ENCODE results near the gene ARMC12. TPM values are rescaled to one million over a fixed set of nuclear protein-coding genes. Genes with fewer than 3 reads are reported as not detected.

ARMC12 gene
- total RNA-seq, 4 donors from 2014 or later: 0.68 to 1.5 TPM; not detected in 2

DNA sequence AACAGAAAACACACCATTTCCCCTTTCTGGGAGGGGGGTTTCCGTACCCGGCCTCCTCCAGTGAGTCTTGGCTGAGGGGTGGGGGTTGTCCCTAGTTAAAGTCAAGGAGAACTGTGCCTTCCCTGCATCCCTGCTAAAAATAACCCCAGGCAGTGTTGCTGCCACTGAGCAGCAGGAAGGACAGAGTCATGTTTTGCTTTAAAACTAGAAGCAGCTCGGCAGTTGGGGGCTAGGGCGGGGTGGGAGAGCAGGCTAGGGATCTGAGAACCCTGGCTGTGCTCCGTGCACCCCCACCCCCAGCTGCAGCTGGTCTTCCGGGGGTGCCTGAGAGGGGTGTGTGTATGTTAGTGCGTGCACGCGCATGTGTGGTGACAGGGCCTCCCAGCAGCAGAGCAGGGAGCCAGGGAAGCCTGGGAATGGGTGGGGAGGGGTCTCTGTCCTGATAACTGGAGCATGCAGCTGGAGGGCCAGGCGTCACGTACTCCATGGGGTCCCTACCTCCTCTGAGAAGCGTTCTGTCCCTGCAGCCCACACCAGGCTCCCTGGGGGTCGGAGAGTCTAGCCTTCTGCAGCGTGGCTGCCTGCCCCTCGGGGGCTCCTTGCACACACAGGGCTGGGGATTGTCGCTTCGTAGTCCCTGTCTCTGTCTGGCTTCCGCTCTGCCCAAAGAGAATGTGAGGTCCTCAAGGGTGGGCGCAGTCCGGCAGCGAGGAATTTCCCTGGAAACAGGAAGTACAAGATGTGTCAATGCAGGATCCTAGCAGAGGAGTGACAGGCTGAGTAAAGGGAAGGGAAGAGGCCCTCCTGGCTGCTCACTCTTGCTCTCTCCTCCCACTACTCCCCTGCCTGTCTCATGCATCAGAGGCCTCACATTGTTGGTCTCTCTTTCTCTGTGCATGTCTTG is 16.8 kb upstream of the ARMC12 start:
- TF ChIP-seq POLR2AphosphoS5 (IDR thresholded peaks at IDR 0.05) (peak in 1 of 3 donors; percentile 43), POLR2A (IDR thresholded peaks at IDR 0.05) (peak; percentile 13), EP300 (IDR thresholded peaks at IDR 0.05; ENCODE audit: low read depth) (no peak)
- TF ChIP-seq, protein P1, sequence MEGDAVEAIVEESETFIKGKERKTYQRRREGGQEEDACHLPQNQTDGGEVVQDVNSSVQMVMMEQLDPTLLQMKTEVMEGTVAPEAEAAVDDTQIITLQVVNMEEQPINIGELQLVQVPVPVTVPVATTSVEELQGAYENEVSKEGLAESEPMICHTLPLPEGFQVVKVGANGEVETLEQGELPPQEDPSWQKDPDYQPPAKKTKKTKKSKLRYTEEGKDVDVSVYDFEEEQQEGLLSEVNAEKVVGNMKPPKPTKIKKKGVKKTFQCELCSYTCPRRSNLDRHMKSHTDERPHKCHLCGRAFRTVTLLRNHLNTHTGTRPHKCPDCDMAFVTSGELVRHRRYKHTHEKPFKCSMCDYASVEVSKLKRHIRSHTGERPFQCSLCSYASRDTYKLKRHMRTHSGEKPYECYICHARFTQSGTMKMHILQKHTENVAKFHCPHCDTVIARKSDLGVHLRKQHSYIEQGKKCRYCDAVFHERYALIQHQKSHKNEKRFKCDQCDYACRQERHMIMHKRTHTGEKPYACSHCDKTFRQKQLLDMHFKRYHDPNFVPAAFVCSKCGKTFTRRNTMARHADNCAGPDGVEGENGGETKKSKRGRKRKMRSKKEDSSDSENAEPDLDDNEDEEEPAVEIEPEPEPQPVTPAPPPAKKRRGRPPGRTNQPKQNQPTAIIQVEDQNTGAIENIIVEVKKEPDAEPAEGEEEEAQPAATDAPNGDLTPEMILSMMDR (IDR thresholded peaks at IDR 0.05): no peak
- H3K27me3 ChIP-seq: no peaks in the 10 kb centered on the region
- H3K4me1 ChIP-seq: peaks cover 42 to 74% (median 64%) of the 10 kb centered on the region in 4 donors
- in situ Hi-C loops (cut with MboI; ENCODE audit: low pct_ligation_motif_present in 1 of 4, low pct_unique_long_range_greater_than_20kb in 1 of 4, low sequenced_read_pairs in 3 of 4) (no loop called here), intact Hi-C loops (cut with DNase I; ENCODE audit: low total_unique reads) (loop anchor here (2.0 kb wide), 1 partner anchor 23 kb away; no protein-coding TSS in a partner anchor)
- WGBS, 2 donors (ENCODE audit: low coverage in 1 of 2): 51 to 67% methylated on average over 9 to 20 of the region's 21 CpGs
- DNase-seq: peak; percentile 50
- no peaks in the 10 kb centered on the region for H3K36me3 ChIP-seq
- H3K9me3 ChIP-seq: no peaks in the 10 kb centered on the region
- H3K4me3 ChIP-seq: peak overlapping the region in 2 of 4 donors; percentile 1 to 4
- peak overlapping the region; percentile 75 to 100 (median 88) for H3K27ac ChIP-seq

DNA sequence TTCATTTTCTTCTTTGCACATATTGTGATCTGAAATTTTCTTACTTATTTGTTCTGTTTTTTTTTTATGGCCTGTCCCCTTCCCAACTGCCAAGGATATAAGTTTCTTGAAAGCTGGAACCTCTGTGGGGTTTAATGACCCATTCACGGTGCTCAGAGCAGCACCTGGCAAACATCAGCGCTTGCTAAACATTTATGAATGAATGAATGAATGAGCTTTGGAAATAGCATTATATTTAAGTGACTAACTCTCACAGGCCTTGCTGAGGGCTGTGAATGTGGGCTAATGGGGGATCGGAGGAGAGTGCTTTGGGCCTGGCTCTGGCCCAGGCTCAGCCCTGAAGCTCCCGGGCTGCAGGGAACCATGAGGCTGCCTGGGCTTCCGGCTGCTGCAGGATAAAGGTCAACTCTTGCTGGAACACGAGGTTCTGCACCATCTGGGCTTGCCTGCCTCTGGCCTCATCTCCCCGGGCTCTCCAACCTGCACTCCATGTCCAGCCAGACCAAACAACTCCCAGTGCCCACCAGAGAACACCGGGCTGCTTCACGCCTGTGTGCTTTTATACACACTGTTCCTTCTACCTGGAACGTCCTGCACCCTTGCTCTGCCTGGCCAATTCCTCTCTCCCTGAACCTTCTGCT is 14.6 kb upstream of the ARMC12 start:
- in situ Hi-C loops (cut with MboI; ENCODE audit: low pct_ligation_motif_present in 1 of 4, low pct_unique_long_range_greater_than_20kb in 1 of 4, low sequenced_read_pairs in 3 of 4) (no loop called here), intact Hi-C loops (cut with DNase I; ENCODE audit: low total_unique reads) (no loop called here)
- H3K36me3 ChIP-seq: no peaks in the 10 kb centered on the region
- H3K4me3 ChIP-seq: no peak overlapping the region
- 33 to 49% methylated on average over 2 to 10 of the region's 10 CpGs for WGBS, 2 donors (ENCODE audit: low coverage in 1 of 2)
- no peaks in the 10 kb centered on the region for H3K9me3 ChIP-seq
- no peaks in the 10 kb centered on the region for H3K27me3 ChIP-seq
- H3K4me1 ChIP-seq: peaks cover 64 to 95% (median 83%) of the 10 kb centered on the region in 4 donors
- peak overlapping the region; percentile 99 to 100 (median 100) for H3K27ac ChIP-seq
- TF ChIP-seq POLR2AphosphoS5 (IDR thresholded peaks at IDR 0.05) (peak in 2 of 3 donors; percentile 44 to 67), POLR2A (IDR thresholded peaks at IDR 0.05) (peak; percentile 42), EP300 (IDR thresholded peaks at IDR 0.05; ENCODE audit: low read depth) (peak; percentile 98)
- TF ChIP-seq, protein P1 (IDR thresholded peaks at IDR 0.05): no peak
- DNase-seq: peak; percentile 70

DNA sequence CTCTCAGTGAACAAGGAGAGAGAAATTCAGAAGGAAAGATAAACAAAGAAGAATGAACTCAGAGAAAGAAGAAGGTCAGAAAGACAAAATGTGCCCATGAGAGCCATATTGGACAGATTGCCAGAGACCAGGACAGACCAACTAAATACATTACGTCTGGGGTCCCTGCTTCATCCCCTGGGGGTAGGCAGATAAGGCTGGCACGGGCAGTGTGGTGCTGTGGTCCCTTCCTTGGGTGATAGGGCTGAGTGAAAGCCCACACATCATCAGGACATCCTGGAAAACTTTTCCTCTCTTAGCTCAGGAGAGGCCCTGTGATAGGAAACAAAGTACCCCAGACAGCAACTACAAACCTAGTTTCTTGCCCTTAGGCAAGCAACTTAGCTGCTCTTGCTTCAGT is 13.2 kb upstream of the ARMC12 start:
- Histone ChIP-seq H3K4me3 (no peak overlapping the region), H3K4me1 (peaks cover 68 to 97% (median 89%) of the 10 kb centered on the region in 4 donors), H3K9me3 (no peaks in the 10 kb centered on the region), H3K27ac (peak overlapping the region; percentile 99 to 100 (median 100)), H3K27me3 (no peaks in the 10 kb centered on the region), H3K36me3 (no peaks in the 10 kb centered on the region)
- intact Hi-C loops (cut with DNase I; ENCODE audit: low total_unique reads) (no loop called here), in situ Hi-C loops (cut with MboI; ENCODE audit: low pct_ligation_motif_present in 1 of 4, low pct_unique_long_range_greater_than_20kb in 1 of 4, low sequenced_read_pairs in 3 of 4) (no loop called here)
- 79% methylated on average over 2 of the region's 2 CpGs; no CpG with 5 or more reads in 1 of the 2 donors for WGBS, 2 donors (ENCODE audit: low coverage in 1 of 2)
- DNase-seq: no peak
- TF ChIP-seq, protein P1 (IDR thresholded peaks at IDR 0.05): no peak

DNA sequence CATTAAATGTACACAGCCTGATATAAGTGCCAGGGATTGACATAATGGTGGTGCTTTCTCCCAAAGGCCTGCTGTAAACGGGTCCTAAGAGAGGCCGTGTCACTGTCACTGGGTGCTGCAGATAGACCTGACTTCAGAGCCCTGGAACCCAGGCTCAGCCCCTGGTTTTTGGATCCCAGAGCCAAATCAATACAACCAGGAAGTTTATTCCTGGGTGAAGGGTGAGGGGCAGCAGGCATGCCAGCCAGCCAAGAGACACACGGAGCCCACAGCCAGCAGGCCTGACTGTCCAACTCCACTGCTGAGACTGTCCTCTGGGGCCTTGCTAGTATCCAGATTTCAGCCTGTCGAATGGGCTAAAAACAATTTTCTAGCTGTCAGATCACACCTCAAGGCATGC is 12.8 kb upstream of the ARMC12 start:
- H3K36me3 ChIP-seq: no peaks in the 10 kb centered on the region
- H3K9me3 ChIP-seq: no peaks in the 10 kb centered on the region
- H3K27me3 ChIP-seq: no peaks in the 10 kb centered on the region
- in situ Hi-C loops (cut with MboI; ENCODE audit: low pct_ligation_motif_present in 1 of 4, low pct_unique_long_range_greater_than_20kb in 1 of 4, low sequenced_read_pairs in 3 of 4) (no loop called here), intact Hi-C loops (cut with DNase I; ENCODE audit: low total_unique reads) (no loop called here)
- TF ChIP-seq POLR2A (IDR thresholded peaks at IDR 0.05): no peak
- no peak for TF ChIP-seq POLR2AphosphoS5 (IDR thresholded peaks at IDR 0.05)
- no peak for TF ChIP-seq EP300 (IDR thresholded peaks at IDR 0.05; ENCODE audit: low read depth)
- TF ChIP-seq, protein P1 (IDR thresholded peaks at IDR 0.05): peak in 1 of 5 experiments; percentile 6
- WGBS, 2 donors (ENCODE audit: low coverage in 1 of 2): 87% methylated on average over 4 of the region's 4 CpGs; no CpG with 5 or more reads in 1 of the 2 donors
- peak overlapping the region; percentile 99 to 100 (median 100) for H3K27ac ChIP-seq
- H3K4me1 ChIP-seq: peaks cover 68 to 97% (median 89%) of the 10 kb centered on the region in 4 donors
- DNase-seq: no peak
- no peak overlapping the region for H3K4me3 ChIP-seq

Data from transverse colon (tissue), 4 donors.